Brain pericyte (primary cell): ENCODE measurements around the gene FMNL1.

Source experiments
- DNase-seq: peaks from one replicate; pipeline ENCODE4 v3.0.0-alpha.2; 2012; ENCODE audit warnings: low read depth, low spot score

Gene FMNL1

DNA sequence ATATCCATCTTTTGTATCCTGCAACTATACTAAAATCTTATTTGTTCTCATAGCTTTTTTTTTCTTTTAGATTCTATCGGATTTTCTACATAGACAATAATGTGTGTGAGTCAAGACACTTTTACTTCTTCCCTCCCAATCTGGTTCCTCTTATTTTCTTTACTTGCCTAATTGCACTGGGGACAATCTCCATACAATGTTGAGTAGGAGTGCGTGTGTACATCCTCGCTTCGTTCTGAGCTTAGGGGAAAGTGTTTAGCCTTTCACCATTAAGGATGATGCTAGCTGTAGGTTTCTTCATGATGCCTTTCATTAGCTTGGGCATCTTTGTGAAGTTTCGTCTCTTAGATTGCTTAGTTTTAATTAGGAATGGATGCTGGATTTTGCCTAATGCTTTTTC lies 37.3 kb downstream of the FMNL1 start:
- DNase-seq, result no peak

DNA sequence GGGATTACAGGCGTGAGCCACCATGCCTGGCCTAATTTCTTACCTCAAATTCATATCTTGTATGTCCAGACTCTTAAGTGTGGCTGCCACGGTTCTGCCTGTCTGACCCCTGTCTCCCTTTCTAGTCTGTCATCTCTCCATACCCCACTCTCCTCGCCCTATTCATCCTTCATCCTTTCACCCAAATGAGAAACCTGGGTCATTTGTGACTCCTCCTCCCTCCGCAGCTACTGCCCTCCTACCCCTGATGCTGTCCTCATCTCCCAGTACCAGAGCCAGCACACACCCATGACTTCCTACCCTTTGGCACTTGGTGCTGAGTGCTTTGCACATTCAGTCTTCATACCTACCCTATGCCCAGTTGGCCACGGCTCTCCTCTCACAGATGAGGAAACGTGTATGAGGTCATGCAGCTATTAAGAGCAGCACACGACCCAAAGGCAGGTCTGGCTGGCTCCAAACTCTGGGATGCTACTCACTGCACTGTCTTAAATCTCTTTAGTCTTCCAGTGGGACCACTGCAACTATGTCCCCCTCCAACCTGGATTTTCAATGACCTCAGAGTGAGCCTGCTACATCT lies 38.6 kb downstream of the FMNL1 start:
- no peak for DNase-seq

GRCh38 chr17:45261577-45262515 lies 40.2 kb downstream of the FMNL1 start, which contains the start of gene SPATA32:
SPATA32 (minus strand) TSS chr17:45262094; CDS start chr17:45262016, 78 bp downstream.
- no peak for DNase-seq

- peak; percentile 59 for DNase-seq
Measured at GRCh38 chr17:45262516-45263476, 41.1 kb downstream of the FMNL1 start.

GRCh38 chr17:45263477-45263860 lies 41.8 kb downstream of the FMNL1 start:
- no peak for DNase-seq

DNA sequence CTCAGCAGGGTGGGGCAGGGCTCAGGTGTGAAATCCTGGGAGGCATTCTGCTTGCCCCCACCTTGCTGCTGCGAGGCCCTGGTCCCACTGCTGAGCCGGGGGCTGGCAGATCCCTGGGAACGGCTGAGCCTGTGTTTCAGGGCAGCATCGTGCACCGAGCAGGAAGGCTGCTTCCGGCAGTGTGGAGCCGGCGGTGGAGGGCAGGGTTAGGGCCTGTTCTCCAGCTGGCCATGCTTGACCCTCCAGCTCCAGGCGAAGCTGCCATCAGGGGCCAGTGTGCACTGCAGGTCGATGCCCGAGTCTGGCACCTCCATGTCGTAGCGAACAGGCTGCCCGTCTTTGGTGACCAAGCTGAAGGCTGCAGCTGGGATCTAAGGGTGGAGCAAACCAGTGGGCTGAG lies 42.7 kb downstream of the FMNL1 start:
- DNase-seq, result no peak

GRCh38 chr17:45264988-45265387 lies 43.3 kb downstream of the FMNL1 start:
- DNase-seq, result no peak

DNA sequence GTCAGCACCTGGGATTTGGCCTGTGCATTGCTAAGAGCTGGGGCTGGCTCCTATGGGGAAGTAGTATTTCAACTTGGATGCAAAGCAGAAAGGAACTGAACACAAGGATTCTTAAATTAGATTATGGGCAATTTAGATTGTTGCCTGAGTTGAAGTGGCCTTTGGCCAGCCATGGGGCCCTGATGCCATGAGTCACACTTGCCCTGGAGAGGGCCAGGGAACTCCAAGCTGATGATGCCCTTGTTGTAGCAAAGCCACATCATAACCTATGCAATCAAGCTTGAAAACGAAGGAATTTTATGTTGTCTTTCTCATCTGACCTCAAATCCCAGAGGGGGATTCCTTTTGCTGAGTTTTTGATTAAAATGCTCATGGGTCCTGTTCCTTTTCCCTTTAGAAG lies 44.1 kb downstream of the FMNL1 start:
- DNase-seq, result no peak

DNA sequence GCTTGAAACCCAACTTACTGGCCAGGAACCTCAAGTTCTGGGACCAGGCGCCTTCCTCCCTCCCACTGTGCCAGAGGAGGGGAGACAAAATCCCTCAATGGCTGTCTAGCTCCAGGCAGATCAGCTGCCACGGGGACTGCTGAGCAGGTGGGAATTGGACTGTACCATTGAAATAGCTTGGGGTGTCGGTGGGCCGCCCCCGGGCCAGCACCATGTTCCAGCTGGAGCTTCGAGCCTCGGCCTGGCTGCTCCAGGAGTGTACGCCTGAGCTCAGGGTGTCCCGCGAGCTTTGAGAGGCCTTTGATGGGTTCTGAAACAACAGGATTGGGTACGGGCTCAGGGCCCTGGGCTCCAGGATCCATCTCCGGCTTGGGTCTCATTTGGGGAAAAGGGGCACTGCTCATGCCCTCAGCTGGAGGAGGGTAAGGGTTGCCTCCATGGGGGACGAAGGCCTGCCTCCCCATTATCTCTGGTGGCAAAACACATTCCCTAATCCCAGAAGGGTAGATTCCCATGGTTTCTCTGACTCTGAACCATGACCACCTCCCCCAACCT lies 44.8 kb downstream of the FMNL1 start:
- DNase-seq, result no peak

GRCh38 chr17:45267436-45268055 lies 45.9 kb downstream of the FMNL1 start:
- DNase-seq, result no peak

DNA sequence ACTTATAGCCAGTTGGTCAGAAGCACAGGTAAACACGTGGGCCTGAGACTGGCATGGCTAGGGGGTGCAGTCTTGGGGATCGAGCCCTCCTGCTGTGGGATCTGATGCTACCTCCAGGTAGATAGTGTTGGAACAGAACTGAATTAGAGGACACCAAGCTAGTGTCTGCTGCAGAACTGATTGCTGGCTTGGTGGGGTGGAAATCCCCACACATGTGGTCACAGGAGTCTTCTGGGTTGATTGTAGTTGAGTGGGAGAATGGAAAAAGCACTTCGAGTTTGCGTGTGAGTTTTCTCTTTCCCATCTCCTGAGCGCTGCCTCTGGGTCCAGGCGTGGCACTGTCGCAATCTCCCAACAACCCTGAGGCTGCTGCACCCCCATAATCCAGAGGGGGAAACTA lies 48.2 kb downstream of the FMNL1 start:
- no peak for DNase-seq

- DNase-seq, result no peak
Measured at GRCh38 chr17:45270828-45271418, 49.2 kb downstream of the FMNL1 start.

DNA sequence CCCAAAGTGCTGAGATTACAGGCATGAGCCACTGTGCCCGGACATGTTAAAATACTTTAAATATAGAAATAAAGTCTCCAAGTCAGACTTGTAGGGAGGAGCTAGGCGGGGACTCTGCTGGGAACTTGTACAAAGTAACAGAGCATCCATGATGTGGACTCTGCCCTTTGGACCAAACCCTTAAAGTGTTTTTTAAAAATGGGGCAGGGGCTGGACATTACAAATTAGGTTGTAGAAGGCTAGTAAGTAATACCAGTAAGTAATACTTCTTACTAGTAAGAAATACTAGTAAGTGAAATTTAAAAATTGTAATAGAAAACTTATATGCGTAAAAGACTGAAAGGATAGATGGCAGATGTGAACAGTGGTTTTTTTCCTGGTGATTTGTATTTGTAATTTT lies 49.9 kb downstream of the FMNL1 start:
- no peak for DNase-seq

DNA sequence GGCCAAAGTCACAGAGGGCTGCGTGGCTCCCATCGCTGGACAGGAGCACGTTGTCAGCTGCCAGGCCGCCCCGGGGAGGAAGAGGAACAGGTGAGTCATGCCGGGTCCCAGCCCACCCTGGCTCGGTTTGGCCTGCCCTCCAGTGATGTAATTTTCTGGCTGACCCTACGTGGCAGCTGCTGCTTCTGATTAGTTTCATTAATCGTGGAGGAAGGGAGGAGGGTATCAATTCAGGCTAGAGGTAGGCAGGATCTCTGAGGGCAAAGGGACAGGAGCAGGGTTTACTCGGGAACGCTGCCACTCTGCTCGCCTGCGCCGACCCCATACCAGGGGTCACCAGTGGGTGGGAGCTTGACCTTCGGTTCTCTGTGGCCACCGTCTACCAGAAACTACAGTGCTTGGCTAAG lies 51.9 kb downstream of the FMNL1 start:
- no peak for DNase-seq

DNA sequence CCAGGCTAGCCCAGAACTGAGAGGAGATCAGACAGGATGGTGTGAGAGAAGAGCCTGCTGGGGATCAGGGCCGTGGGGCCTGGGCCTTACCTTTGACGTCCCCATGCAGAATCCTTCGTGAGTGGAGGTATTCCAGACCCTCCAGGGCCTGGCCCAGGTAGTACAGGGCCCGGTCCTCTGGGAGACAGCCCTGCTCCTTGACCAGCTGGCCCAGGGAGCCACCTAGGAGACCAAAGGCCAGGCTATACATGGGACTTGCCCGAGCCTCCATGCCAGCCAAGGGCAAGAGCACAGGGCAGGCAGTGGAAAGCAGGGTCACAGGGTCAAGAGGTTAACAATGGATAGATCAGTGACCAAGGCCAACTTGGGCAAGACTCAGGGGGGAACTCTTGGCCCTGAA lies 52.3 kb downstream of the FMNL1 start:
- no peak for DNase-seq

DNA sequence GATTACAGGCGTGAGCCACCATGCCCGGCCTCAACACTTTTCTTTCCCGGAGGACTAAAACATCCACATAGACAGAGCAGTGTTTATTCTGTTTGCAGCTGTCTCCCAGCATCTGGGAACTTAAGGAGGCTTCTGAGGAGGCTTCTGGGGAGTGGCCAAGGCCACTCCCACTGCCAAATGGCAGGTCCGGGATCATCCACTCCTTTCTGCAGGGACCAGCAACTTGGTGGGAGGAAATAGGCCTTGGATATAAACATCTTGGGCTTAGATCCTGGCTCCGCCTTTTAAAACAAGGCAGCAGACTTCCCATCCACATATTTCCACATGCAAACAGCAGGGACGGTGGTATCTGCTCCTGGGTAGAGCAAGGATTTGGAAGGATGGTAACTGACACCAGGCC lies 54.3 kb downstream of the FMNL1 start:
- no peak for DNase-seq

DNA sequence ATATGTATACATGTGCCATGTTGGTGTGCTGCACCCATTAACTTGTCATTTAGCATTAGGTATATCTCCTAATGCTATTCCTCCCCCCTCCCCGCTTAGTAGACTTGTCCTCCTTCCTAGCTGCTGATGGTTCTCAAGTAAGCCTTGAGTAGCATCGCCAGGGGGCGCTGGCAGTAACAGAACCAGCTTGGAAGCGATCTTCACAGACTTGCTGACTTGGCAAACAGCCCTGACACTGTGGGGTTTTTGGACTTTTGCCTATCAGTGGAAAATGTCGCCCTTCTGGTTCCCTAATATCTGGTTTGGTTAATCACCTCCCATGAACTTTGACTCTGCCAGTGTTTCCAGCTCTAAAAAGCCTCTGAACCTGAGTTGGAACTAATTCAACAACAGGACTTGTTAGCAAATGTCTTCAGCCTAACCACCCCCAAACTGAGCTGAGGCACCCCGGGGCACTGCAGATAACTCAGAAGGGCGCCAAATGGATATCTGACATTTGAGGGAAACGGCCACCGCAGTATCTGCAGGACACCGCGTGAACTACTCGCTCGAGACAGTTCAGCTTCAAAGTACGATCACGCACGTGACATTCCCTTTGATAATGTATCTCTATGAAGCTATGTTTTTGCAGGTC lies 55.6 kb downstream of the FMNL1 start:
- DNase-seq, result peak; percentile 67

DNA sequence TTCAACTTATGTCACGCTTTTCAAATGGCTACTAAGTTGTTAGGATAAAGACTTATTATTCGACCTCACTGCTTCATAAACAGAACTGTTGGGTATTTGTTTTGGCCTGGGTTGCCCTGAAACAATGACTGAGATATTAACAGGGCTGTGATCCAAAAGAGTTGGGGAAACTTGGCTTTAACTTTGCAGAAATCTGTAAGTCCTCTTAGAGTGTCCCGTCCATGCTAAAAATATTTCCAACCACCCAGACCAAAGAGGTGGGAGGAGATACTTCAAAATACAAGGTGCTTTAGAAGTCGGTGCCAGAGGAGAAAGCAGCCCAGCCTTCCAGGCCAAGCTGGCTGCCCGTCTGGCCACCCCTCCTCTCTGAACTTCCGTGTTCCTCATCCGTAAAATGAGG lies 56.3 kb downstream of the FMNL1 start:
- DNase-seq, result no peak

DNA sequence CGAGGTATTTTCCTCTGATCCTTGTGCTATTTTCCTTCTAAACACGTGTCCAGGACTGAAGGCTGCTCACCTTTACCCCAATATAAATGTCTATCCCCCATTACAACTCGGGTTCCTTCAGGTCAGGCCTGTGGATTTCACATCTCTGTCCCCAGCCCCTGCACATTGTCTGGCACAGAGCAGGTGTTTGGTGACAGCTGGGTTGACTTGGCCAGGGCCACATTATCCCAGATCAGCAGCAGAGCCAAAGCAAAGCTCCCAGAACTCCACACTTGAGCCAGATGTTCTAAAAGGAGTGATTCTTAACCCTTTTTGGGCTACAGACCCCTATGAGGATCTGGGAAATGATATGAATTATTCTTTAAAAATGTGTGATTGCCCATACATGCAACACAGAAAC lies 58.2 kb downstream of the FMNL1 start:
- no peak for DNase-seq
